GM18873 (cell line): ENCODE data around the gene NLRX1.
"Not testable (repeated sequence)": the region's sequence is repeated elsewhere in the genome, so short reads cannot be mapped to it uniquely, and the experiment has no call there.

Source experiments
- ATAC-seq: cut with Tn5 transposase; IDR thresholded peaks from one replicate; pipeline ENCODE4 v1.9.1; 2021; ENCODE audit warnings: mild to moderate bottlenecking, moderate library complexity, moderate number of reproducible peaks; ENCODE audit not compliant: unreplicated experiment, low FRiP score

NLRX1 gene, protein sequence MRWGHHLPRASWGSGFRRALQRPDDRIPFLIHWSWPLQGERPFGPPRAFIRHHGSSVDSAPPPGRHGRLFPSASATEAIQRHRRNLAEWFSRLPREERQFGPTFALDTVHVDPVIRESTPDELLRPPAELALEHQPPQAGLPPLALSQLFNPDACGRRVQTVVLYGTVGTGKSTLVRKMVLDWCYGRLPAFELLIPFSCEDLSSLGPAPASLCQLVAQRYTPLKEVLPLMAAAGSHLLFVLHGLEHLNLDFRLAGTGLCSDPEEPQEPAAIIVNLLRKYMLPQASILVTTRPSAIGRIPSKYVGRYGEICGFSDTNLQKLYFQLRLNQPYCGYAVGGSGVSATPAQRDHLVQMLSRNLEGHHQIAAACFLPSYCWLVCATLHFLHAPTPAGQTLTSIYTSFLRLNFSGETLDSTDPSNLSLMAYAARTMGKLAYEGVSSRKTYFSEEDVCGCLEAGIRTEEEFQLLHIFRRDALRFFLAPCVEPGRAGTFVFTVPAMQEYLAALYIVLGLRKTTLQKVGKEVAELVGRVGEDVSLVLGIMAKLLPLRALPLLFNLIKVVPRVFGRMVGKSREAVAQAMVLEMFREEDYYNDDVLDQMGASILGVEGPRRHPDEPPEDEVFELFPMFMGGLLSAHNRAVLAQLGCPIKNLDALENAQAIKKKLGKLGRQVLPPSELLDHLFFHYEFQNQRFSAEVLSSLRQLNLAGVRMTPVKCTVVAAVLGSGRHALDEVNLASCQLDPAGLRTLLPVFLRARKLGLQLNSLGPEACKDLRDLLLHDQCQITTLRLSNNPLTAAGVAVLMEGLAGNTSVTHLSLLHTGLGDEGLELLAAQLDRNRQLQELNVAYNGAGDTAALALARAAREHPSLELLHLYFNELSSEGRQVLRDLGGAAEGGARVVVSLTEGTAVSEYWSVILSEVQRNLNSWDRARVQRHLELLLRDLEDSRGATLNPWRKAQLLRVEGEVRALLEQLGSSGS

DNA sequence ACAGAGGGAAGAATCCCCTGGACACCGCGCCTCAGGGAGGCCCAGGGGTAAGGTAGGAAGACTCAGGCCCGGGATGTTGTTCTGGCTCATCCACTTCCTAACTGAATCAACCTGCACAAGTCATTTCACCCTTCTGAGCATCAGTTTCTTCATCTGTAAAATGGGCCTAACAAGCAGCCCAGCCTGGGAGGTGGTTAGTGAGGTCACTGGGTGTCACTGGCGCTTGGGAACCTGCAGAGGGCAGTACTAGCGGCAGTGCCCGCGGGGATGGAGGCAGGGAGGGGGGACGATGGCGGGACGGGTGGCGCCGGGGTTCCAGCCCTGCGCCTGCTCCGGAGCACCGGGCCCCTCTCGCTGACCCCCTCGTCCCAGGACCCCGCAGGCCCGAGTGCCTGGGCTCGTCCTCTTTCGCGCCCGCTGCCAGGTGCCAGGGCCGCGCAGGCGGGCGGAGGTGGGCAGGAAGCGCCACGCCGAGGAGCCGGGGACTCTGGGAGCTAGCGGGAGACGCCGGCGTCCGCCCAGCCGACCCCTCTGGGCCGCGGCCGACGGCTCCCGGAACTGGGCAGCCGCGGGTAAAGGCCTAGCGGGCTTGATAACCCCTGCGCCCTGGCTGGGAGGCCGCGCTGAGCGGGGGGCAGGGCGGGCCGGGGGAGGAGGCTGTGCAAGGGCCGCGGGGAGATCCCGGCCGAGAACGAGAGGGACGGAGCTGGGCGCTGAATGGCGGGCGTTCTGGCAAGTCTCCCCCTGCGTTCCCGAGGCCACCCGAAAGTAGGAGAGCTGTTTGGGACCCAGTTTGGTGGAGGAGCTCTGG, at the start of gene NLRX1:
Gene NLRX1, plus strand, starts transcription at position 255 of the 811 bp plus-strand sequence. CDS start 2,679 bp downstream, outside the sequence.
- peak; percentile 58 for ATAC-seq

DNA sequence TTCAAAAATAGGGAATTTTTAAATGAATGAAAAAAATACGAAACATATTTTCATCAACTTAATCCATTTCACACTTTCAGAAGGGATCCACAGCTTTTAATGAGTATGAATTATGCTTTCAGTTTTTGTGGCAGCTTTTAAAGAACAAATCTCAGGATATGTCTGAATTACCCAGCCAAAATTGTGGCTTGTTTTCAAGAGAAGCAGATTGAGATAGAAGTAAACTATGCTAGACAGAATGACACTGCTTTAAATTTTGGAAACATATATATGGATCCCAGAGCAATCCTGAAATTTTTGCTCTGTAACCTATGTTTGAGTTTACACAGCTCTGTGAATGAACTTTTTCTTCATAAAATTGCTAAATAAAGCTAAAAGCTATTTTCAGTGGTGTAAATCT, 49.6 kb upstream of the NLRX1 start:
- no peak for ATAC-seq

DNA sequence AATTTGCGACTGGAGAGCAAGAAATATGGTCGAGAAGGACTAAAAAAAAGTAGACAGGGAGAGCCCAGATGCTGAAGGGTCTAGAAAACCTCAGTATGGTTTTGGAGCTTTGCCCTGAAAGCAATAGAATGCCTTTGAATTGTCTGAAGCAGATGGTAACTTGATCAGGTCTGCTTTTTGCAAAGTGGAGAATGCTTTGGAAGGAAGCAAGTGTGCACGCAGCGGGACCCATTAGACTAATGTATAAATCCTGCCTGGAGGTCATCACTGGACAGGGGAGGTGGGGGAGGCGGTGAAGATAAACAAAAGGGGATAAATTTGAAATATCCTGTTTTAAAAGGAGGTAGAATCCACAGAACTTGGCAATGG, 47.9 kb upstream of the NLRX1 start:
- no peak for ATAC-seq

DNA sequence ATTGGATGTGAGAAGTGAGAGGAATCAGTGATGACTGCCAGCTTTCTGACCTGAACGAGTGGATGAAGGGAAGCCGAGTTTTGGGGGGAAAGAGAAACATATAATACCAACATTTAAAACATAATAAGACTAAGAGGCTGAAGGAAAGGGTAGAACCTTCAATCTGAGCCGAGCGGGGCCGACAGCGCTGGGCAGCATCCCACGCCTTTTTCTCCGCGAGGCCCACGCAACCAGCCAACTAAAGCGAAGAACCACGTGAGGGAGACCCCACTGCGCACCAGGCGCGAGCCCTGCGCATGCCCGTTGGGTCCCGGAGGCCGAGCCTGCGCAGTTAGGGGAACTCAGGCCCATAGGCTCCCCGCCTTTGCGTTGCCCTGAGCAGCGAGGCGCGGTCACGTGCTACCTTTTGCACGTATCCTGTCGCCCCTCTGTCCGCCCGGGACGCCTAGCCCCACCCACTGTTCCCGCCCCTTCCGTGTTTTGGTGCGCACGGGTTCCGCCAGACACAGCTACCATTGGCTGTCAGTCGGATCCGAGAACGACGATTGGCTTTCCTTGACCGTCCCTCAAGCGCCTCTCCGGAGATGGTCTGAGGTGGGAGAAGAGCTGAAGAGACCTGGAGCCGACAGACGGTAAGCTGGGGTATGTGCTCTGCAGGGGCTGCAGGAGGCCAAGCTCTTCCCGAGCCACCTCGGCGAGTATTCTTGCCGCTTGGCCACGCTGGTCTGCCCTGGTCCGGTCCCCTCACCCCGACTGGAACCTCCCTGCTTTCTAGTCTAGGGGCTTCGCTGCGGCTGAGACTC, 47.3 kb upstream of the NLRX1 start, which contains the start of gene HINFP:
Gene HINFP, plus strand, starts transcription at position 573 of the 803 bp plus-strand sequence. CDS start 5,365 bp downstream, outside the sequence.
- peak; percentile 93 for ATAC-seq

DNA sequence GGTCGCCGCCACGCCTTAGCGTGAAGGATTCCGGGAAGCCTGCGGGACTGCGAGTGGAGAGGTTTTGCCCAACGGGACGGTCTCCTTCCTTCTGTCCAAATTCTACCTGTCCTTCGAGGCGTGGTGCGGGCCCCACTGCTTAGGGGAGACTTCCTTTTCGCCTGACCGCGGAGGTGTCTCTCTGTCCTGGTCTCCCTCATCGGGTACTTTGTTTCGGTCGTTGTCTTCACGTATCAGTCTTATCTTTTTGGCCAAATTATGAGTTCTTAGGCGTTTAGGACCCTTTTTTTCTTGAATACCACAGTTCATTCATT, 46.8 kb upstream of the NLRX1 start:
- no peak for ATAC-seq

DNA sequence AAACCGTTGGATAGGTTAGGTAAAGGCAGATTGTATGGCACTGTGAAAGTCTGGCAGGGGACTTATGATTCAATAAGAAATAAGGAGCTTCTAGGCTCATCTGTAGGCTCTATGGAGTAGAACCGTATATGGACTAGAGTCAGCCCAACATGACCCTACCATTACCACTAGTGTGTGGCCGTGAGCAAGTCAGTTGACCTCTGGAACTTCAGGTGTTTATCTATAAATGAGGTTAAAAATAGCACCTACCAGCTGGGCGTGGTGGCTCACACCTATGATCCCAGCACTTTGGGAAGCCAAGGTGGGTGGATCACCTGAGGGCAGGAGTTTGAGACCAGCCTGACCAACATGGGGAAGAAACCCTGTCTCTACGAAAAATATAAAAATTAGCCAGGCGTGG, 42.7 kb upstream of the NLRX1 start:
- ATAC-seq = no peak

DNA sequence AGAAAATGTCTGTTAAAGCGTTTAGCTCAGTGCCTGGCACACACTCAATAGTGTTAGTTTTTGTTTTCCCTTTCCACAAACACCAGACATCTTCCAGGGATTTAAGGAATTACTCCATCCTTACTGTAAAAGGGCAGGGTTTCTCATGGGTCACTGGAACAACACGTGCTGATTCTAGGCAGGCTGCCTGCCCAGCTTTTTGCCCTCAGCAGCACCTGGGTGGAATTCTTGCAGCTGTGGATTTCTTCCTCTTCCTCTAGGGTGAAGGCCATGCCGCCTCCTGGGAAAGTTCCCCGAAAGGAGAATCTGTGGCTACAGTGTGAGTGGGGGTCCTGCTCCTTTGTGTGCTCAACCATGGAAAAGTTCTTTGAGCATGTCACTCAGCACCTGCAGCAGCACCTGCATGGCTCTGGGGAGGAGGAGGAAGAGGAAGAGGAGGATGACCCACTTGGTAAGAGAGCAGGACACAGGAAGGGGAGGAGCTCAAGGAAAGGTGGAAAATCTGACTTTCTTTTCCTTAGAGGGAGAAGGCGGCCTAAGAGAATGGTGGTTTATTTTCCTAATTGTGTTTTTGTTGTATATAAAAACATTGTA, 41.8 kb upstream of the NLRX1 start:
- no peak for ATAC-seq

DNA sequence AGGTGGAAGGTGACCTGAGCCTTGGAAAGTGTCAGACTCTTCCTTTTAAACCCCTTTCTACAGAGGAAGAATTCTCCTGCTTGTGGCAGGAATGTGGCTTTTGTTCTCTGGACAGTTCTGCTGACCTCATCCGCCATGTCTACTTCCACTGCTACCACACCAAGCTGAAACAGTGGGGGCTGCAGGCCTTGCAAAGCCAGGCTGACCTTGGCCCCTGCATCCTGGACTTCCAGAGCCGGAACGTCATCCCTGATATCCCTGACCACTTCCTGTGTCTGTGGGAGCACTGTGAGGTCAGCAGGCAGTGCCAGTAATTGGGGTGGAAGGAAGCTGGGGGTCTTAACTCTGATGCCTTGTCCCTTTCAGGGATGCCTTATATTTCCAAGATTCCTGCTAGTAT, 37.9 kb upstream of the NLRX1 start:
- ATAC-seq = no peak

DNA sequence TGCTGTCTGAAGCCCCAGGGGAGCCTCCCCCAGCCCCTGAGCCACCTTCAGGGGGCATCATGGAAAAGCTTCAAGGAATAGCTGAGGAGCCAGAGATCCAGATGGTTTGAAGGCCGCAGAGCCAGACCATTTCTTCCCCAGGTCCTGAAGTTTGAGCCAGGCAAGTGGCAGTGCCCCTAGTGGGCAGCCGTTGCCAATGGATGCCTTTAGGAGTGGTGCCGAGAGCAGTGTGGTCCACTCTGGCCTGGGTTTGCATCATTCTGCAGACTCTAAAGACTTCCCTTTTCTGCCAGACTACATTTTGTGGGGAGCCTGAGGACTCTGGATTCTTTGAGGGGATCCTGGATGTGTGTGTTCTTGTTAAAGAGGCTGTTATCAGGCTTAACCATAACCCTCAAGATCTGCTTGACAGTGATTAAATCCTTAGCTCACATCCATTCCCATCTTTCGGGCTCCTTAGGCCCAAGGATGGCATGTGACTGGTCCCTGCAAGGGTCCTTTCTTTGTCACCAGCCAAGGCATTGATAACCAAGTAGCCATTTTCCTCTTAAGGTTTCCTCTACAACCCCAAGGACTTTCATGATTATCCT, 34.0 kb upstream of the NLRX1 start:
- no peak for ATAC-seq

DNA sequence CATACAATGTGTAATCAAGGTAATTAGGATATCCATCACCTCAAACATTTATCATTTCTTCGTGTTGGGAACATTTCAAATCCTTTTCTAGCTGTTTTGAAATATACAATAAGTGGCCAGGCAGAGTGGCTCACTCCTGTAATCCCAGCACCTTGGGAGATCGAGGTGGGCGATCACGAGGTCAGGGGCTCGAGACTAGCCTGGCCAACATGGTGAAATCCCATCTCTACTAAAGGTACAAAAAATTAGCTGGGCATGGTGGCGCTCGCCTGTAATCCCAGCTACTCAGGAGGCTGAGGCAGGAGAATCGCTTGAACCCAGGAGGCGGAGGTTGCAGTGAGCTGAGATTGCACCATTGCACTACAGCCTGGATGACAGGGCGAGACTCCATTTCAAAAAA, 29.2 kb upstream of the NLRX1 start:
- ATAC-seq = not testable (repeated sequence)

DNA sequence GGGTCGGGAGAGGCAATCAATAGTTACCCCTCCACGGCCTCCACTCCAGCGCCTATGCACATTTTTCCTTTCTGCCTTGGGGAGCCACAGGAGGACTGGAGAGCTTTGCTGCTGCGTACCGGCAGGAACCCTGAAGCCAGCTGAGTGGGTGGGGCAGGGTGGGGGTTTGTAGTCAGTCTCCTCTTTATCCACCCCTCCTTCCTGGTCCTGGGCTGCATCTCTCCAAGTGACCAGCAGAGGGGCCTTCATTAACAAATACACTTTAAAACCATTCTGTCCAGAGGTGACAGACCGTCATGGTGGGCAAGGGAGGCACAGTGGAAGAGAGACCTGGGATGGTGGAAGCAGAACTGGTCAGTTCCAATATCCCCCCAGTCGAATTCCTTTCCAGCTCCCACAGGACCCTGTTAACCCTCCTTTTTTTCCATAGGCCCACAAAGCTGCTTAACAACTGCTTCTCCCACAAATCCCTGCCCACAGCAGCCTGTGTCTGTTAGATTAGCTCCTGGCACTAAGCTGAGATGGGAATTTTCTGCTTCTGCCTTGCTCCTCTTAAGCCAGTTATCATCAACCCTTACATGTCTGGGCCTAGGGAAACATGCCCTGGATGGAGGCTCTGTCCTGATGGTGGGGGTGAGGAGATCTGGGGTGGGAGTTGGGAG, 23.6 kb upstream of the NLRX1 start:
- ATAC-seq = no peak

DNA sequence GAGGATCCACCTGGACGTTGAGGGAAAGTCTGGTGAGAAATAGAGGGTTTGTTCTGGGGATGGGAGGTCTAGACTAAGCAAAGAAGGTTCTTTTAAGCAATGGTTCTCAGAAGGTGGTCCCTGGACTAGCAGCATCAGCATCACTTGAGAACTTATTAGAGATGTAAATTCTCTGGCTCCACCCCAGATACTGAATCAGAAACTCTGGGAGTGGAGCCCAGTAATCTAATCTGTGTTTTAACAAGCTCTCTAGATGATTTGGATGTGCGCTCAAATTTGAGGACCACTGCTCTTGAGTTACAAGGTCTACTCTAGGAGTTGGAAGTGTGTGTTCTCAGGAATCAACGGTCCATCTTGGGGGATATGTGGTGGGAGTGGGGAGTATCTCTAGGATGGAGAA, 23.0 kb upstream of the NLRX1 start:
- no peak for ATAC-seq

DNA sequence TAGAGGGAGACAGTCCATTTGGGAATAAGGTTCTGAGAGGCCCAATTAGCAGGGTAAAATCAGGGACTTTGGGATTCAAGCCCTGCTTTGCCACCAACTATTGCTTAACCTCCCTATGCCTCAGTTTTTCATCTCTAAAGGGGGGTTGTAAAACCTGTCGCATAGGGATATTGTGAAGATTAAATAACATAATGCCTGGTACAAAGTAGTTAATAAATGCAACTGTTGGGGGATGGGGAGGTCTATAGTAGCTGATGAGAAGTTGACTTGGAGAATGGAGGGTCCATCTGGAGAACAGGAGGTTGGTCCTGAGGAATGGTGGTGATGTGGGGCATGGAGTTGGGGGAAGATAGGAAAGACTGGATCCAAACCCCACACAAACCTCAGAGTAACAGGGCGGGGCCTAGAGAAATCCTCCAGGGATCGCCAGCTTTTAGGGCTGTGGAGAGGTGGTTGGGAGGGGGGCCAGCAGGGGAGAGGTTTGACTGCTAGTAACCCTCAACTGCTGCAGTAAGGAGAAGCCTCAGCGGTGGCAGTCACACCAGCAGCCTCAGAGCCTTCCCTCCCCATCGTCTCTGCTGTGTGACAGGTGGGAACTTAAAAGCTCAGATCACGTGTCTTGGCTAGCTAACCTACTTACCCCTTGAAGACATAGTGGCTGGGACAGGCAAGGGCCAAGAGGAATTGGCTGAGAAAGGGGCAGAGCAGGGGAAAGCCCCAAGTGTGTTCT, 20.8 kb upstream of the NLRX1 start:
- no peak for ATAC-seq

DNA sequence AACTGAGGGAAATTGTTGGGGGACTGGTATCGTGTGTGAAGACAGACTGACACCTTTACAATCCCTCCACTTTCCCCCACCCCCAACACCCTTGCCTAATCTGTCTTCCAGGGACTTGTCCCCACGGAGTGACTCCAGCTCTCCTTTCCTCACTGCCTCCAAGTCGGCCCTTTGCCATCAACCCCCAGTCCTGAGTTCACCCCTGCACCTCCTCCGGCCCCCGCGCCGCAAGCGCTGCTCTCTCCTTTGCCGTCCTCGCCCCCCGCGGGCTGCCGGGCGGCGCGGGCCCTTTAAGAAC, 19.9 kb upstream of the NLRX1 start:
- ATAC-seq = no peak

DNA sequence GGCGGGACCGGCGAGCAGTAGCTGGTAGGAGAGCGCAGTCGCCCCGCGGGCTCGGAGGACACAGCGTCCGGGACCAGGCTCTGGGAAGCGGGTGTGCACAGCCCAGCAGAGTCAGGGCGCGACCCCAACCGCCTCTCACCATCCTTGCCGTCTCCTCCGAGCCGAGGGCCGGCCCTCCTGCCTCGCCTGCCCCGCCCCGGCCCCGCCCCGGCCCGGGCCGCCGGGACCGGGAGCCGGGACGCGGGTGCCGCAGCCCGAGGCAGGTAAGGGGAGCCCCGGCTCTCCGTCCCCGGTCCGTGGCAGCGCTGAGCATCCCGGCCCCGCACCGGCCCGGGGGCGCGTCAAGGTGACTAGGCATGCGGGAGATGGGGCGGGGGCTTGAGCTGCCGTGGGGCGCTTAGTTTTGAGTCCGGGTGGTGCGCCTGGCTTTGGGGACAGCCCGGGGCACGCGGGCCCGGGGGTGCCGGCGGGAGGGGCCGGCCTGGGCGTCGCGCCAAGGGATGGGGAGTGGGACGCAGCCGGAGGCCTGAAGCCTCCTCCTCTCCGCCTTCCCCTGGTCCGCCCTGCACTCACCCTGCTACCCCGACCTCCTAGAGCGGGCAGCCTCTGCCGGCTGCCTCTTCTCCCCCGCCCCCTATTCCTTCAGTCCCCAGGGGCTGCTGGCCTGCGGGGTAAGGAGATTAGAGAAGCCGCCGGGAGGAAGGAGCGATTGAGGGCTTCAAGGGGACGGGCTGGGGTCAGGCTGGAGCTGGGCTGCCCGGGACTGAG, 19.3 kb upstream of the NLRX1 start, which contains the start of gene ABCG4:
Gene ABCG4, plus strand, starts transcription at position 35 of the 768 bp plus-strand sequence. CDS start 914 bp downstream, outside the sequence.
- ATAC-seq = no peak

DNA sequence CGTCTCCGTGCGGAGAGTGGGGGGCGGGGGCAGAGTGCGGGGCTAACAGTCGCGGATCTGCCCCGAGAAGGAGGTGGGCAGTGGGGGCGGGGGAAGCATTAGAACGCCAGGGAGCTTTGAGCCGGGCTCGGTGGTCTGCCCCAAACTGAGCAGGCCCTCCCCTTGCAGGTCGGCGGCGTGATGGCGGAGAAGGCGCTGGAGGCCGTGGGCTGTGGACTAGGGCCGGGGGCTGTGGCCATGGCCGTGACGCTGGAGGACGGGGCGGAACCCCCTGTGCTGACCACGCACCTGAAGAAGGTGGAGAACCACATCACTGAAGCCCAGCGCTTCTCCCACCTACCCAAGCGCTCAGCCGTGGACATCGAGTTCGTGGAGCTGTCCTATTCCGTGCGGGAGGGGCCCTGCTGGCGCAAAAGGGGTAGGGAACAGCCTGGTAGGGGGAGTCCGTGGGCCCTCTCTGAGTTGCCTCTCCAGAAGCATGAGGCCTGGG, 18.7 kb upstream of the NLRX1 start:
- ATAC-seq = no peak

DNA sequence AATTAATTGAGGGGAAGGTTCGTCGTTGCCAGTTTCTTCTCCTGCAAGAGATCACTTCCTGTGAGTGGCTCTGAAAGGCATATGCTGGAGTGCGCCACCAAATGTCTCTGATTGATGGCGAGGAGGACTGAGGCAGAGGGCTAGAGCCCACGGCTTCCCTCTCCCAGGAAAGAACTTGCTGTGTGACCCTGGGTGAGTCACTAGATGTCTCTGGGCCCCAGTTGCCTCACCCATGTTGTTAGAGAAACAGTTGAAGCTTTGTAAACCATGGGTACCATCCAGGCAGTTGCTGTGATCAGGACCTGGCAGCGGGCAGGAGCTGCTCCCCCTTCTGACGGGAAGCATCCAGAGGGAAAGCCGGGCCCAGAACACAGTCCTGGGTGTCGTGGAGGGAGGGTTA, 16.5 kb upstream of the NLRX1 start:
- ATAC-seq = no peak
